Ascending aorta (tissue), 2 donors: ENCODE data around the gene MAN1A2. TPM values are rescaled to one million over a fixed set of nuclear protein-coding genes. Genes with fewer than 3 reads are reported as not detected.

Source experiments
- DNase-seq, 2 donors: peaks; one replicate each; pipeline ENCODE4 v3.0.0-alpha.2; 2019; ENCODE audit warnings: low spot score in 2 of 2
- H3K27ac ChIP-seq, 2 donors: fragments of 200-600 bp; sonication (generic); one replicate each; pipeline ENCODE4 v1.5.1; 2016 to 2017; ENCODE audit warnings: mild to moderate bottlenecking in 1 of 2
- H3K27me3 ChIP-seq: fragments of 200-600 bp; sonication (generic); one replicate; pipeline ENCODE4 v1.5.1; 2017
- H3K36me3 ChIP-seq, 2 donors: fragments of 200-600 bp; sonication (generic); one replicate each; pipeline ENCODE4 v1.5.1; 2016
- H3K4me1 ChIP-seq, 2 donors: fragments of 200-600 bp; sonication (generic); one replicate each; pipeline ENCODE4 v1.5.1; 2016 to 2017; ENCODE audit warnings: mild to moderate bottlenecking in 1 of 2
- H3K4me3 ChIP-seq, 2 donors: fragments of 200-600 bp; sonication (generic); one replicate each; pipeline ENCODE4 v1.5.1; 2016 to 2017; ENCODE audit warnings: mild to moderate bottlenecking in 1 of 2
- H3K9me3 ChIP-seq, 2 donors: fragments of 200-600 bp; sonication (generic); one replicate each; pipeline ENCODE4 v1.5.1; 2016
- CTCF ChIP-seq, 3 experiments: fragments of 200-600 bp in 2 of 3; fragments of 450-650 bp in 1 of 3; sonication (generic) in 2 of 3; IDR thresholded peaks; one replicate each; pipeline ENCODE4 v1.5.1; 2016 to 2019; ENCODE audit warnings: antibody characterized with exemption in 3 of 3, mild to moderate bottlenecking in 1 of 3, moderate library complexity in 1 of 3
- intact Hi-C: fragments of 100-400 bp; cut with DNase I; formaldehyde crosslinking; loops from one replicate; pipeline ENCODE4 v1.15.1; 2023
- total RNA-seq: library from RNA; depleted of rRNA; stranded (reverse); fragments of >200 nt; gene quantifications from one replicate; pipeline ENCODE4 v1.1.0, GENCODE V29; 2016

MAN1A2 gene
- total RNA-seq, 1 donor from 2014 or later: 25.4 TPM

GRCh38 chr1:117366177-117367045 is 838 bp upstream of the MAN1A2 start:
- Histone ChIP-seq H3K9me3 (no peaks in the 10 kb centered on the region), H3K4me1 (peaks cover 7 to 14% of the 10 kb centered on the region in 2 donors), H3K4me3 (peak overlapping the region; percentile 84 to 86), H3K27ac (peak overlapping the region; percentile 97 to 98), H3K36me3 (no peaks in the 10 kb centered on the region), H3K27me3 (no peaks in the 10 kb centered on the region)
- DNase-seq: peak; percentile 21 to 90
- intact Hi-C loops: loop anchor here (1.0 to 10.0 kb wide), 8 partner anchors 239 to 1778 kb away; partner anchors contain the start of genes ATP1A1, TTF2 and WARS2
- no peak for TF ChIP-seq CTCF (IDR thresholded peaks at IDR 0.05)

- TF ChIP-seq CTCF (IDR thresholded peaks at IDR 0.05): no peak
- Histone ChIP-seq H3K27ac (peak overlapping the region in 1 of 2 donors; percentile 97), H3K27me3 (no peaks in the 10 kb centered on the region), H3K36me3 (no peaks in the 10 kb centered on the region), H3K4me3 (peak overlapping the region; percentile 84 to 86), H3K4me1 (peaks cover 7 to 14% of the 10 kb centered on the region in 2 donors), H3K9me3 (no peaks in the 10 kb centered on the region)
- intact Hi-C loops: loop anchor here (5.0 to 10.0 kb wide), 5 partner anchors 386 to 1776 kb away; partner anchors contain the start of genes ATP1A1 and WARS2
- DNase-seq: no peak
Observed at GRCh38 chr1:117368116-117369108, 1.2 kb downstream of the MAN1A2 start.

- Histone ChIP-seq H3K36me3 (no peaks in the 10 kb centered on the region), H3K9me3 (no peaks in the 10 kb centered on the region), H3K4me3 (peak overlapping the region; percentile 84 to 86), H3K27me3 (no peaks in the 10 kb centered on the region), H3K27ac (no peak overlapping the region), H3K4me1 (peaks cover 7 to 14% of the 10 kb centered on the region in 2 donors)
- no peak for TF ChIP-seq CTCF (IDR thresholded peaks at IDR 0.05)
- DNase-seq: no peak
- intact Hi-C loops: no loop called here
Observed at GRCh38 chr1:117370071-117370470, 2.8 kb downstream of the MAN1A2 start.

- Histone ChIP-seq H3K4me1 (peaks cover 7 to 12% of the 10 kb centered on the region in 2 donors), H3K4me3 (peak overlapping the region; percentile 84 to 86), H3K36me3 (no peaks in the 10 kb centered on the region), H3K9me3 (no peaks in the 10 kb centered on the region), H3K27me3 (no peaks in the 10 kb centered on the region), H3K27ac (no peak overlapping the region)
- no peak for DNase-seq
- no peak for TF ChIP-seq CTCF (IDR thresholded peaks at IDR 0.05)
- intact Hi-C loops: no loop called here
Observed at GRCh38 chr1:117370509-117370908, 3.3 kb downstream of the MAN1A2 start.

GRCh38 chr1:117371441-117372151 is 4.3 kb downstream of the MAN1A2 start:
- TF ChIP-seq CTCF (IDR thresholded peaks at IDR 0.05): no peak
- no peak for DNase-seq
- H3K27ac ChIP-seq: no peak overlapping the region
- intact Hi-C loops: no loop called here
- no peaks in the 10 kb centered on the region for H3K36me3 ChIP-seq
- H3K9me3 ChIP-seq: no peaks in the 10 kb centered on the region
- peaks cover 5 to 7% of the 10 kb centered on the region in 2 donors for H3K4me1 ChIP-seq
- no peak overlapping the region for H3K4me3 ChIP-seq
- no peaks in the 10 kb centered on the region for H3K27me3 ChIP-seq
